ENCODE measurements around the gene PEX26. TPM values are rescaled to one million over a fixed set of nuclear protein-coding genes. Genes with fewer than 3 reads are reported as not detected.

Gene PEX26
- total and polyA plus RNA-seq, 2 of the 13 experiments (the other 11 are each of a cell fraction or from before 2014, with no cell fraction given): 10.6 to 25.1 TPM

DNA sequence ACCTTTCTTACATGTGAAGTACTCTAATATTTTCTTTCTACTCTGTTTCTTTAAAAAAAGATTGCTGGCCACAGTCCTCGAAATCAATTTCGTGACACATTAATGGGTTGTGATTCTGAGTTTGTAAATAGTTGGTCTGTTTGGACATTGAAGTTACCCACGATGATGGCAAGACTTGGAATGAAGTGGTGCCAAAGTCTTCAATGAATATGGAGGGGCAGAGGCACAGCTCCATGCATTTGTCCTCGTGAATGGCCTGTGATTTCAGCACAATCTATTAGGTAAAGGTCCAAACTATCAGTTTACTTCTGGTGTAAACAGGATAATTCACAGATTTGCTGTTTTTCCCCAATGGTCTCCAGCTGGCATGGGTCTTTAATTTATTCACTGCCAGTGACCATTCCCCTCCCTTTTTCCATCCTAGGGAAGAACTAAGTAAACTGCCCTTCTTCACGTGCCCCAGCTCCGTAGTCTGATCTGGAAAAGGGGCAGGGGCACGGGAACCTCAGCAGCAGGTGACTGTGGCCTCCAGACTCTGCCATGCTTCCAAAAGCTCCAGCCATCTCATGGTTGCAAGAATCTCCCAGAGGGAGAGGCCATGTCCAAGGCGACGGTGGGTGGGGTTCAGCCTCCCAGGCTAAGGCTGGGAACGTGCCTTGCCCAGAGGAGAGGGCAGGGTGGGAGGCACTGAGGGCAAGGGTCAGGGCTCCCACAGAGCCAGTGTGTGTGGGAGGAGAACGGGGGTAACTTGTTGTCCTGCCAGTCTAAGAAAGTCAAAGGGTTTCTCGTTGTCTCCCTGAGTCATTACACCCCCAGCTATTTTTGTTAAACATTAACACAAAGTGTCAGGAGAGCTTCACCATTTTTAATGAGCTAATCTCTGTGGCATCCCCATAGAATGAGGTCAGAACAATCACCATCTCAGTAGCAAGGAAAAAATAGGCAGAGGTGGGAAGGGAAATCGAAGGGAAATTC, 16.9 kb upstream of the PEX26 start (continued):
- TF ChIP-seq, protein P1, sequence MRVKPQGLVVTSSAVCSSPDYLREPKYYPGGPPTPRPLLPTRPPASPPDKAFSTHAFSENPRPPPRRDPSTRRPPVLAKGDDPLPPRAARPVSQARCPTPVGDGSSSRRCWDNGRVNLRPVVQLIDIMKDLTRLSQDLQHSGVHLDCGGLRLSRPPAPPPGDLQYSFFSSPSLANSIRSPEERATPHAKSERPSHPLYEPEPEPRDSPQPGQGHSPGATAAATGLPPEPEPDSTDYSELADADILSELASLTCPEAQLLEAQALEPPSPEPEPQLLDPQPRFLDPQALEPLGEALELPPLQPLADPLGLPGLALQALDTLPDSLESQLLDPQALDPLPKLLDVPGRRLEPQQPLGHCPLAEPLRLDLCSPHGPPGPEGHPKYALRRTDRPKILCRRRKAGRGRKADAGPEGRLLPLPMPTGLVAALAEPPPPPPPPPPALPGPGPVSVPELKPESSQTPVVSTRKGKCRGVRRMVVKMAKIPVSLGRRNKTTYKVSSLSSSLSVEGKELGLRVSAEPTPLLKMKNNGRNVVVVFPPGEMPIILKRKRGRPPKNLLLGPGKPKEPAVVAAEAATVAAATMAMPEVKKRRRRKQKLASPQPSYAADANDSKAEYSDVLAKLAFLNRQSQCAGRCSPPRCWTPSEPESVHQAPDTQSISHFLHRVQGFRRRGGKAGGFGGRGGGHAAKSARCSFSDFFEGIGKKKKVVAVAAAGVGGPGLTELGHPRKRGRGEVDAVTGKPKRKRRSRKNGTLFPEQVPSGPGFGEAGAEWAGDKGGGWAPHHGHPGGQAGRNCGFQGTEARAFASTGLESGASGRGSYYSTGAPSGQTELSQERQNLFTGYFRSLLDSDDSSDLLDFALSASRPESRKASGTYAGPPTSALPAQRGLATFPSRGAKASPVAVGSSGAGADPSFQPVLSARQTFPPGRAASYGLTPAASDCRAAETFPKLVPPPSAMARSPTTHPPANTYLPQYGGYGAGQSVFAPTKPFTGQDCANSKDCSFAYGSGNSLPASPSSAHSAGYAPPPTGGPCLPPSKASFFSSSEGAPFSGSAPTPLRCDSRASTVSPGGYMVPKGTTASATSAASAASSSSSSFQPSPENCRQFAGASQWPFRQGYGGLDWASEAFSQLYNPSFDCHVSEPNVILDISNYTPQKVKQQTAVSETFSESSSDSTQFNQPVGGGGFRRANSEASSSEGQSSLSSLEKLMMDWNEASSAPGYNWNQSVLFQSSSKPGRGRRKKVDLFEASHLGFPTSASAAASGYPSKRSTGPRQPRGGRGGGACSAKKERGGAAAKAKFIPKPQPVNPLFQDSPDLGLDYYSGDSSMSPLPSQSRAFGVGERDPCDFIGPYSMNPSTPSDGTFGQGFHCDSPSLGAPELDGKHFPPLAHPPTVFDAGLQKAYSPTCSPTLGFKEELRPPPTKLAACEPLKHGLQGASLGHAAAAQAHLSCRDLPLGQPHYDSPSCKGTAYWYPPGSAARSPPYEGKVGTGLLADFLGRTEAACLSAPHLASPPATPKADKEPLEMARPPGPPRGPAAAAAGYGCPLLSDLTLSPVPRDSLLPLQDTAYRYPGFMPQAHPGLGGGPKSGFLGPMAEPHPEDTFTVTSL (CRISPR knock-in tag; IDR thresholded peaks at IDR 0.05; ENCODE audit: borderline replicate concordance): peak; percentile 60; the same call in 1 of the 2 replicates
- TF ChIP-seq ZBTB7B (CRISPR knock-in tag; IDR thresholded peaks at IDR 0.05) (peak; percentile 41; the same call in 1 of the 2 replicates), ZMYM2 (CRISPR knock-in tag; IDR thresholded peaks at IDR 0.05) (no peak), HDAC2 (CRISPR knock-in tag; IDR thresholded peaks at IDR 0.05) (peak; percentile 53), ZNF644 (CRISPR knock-in tag; IDR thresholded peaks at IDR 0.05; ENCODE audit: low read depth) (peak; percentile 42; the same call in 1 of the 2 replicates), NR2F6 (IDR thresholded peaks at IDR 0.05) (peak; percentile 65), NR2F6 (CRISPR knock-in tag; IDR thresholded peaks at IDR 0.05) (peak; percentile 82)
- TF ChIP-seq, protein P2, sequence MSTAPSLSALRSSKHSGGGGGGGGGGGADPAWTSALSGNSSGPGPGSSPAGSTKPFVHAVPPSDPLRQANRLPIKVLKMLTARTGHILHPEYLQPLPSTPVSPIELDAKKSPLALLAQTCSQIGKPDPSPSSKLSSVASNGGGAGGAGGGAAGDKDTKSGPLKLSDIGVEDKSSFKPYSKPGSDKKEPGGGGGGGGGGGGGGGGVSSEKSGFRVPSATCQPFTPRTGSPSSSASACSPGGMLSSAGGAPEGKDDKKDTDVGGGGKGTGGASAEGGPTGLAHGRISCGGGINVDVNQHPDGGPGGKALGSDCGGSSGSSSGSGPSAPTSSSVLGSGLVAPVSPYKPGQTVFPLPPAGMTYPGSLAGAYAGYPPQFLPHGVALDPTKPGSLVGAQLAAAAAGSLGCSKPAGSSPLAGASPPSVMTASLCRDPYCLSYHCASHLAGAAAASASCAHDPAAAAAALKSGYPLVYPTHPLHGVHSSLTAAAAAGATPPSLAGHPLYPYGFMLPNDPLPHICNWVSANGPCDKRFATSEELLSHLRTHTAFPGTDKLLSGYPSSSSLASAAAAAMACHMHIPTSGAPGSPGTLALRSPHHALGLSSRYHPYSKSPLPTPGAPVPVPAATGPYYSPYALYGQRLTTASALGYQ (CRISPR knock-in tag; IDR thresholded peaks at IDR 0.05): no peak
- TF ChIP-seq, protein P3, sequence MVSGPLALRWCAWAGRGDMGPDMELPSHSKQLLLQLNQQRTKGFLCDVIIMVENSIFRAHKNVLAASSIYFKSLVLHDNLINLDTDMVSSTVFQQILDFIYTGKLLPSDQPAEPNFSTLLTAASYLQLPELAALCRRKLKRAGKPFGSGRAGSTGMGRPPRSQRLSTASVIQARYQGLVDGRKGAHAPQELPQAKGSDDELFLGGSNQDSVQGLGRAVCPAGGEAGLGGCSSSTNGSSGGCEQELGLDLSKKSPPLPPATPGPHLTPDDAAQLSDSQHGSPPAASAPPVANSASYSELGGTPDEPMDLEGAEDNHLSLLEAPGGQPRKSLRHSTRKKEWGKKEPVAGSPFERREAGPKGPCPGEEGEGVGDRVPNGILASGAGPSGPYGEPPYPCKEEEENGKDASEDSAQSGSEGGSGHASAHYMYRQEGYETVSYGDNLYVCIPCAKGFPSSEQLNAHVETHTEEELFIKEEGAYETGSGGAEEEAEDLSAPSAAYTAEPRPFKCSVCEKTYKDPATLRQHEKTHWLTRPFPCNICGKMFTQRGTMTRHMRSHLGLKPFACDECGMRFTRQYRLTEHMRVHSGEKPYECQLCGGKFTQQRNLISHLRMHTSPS (CRISPR knock-in tag; IDR thresholded peaks at IDR 0.05; ENCODE audit: low read depth): peak; percentile 83
- TF ChIP-seq, protein P4, sequence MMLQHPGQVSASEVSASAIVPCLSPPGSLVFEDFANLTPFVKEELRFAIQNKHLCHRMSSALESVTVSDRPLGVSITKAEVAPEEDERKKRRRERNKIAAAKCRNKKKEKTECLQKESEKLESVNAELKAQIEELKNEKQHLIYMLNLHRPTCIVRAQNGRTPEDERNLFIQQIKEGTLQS (CRISPR knock-in tag; IDR thresholded peaks at IDR 0.05): peak; percentile 15; the same call in 1 of the 2 replicates
- TF ChIP-seq, protein P5, sequence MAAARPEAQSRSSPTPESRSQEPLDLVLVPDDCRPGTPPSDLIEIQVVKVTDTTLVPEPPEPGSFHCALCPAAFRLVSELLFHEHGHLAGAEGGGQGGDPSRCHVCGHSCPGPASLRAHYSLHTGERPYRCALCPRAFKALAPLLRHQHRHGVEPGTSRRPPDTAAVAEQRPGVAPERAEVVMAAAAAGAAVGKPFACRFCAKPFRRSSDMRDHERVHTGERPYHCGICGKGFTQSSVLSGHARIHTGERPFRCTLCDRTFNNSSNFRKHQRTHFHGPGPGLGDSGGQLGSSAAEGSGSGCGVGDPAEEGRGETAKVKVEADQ (CRISPR knock-in tag; IDR thresholded peaks at IDR 0.05; ENCODE audit: borderline replicate concordance): no peak
- TF ChIP-seq, protein P6, sequence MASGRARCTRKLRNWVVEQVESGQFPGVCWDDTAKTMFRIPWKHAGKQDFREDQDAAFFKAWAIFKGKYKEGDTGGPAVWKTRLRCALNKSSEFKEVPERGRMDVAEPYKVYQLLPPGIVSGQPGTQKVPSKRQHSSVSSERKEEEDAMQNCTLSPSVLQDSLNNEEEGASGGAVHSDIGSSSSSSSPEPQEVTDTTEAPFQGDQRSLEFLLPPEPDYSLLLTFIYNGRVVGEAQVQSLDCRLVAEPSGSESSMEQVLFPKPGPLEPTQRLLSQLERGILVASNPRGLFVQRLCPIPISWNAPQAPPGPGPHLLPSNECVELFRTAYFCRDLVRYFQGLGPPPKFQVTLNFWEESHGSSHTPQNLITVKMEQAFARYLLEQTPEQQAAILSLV (CRISPR knock-in tag; IDR thresholded peaks at IDR 0.05; ENCODE audit: borderline replicate concordance): no peak
- TF ChIP-seq, protein P7, sequence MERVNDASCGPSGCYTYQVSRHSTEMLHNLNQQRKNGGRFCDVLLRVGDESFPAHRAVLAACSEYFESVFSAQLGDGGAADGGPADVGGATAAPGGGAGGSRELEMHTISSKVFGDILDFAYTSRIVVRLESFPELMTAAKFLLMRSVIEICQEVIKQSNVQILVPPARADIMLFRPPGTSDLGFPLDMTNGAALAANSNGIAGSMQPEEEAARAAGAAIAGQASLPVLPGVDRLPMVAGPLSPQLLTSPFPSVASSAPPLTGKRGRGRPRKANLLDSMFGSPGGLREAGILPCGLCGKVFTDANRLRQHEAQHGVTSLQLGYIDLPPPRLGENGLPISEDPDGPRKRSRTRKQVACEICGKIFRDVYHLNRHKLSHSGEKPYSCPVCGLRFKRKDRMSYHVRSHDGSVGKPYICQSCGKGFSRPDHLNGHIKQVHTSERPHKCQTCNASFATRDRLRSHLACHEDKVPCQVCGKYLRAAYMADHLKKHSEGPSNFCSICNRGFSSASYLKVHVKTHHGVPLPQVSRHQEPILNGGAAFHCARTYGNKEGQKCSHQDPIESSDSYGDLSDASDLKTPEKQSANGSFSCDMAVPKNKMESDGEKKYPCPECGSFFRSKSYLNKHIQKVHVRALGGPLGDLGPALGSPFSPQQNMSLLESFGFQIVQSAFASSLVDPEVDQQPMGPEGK (CRISPR knock-in tag; IDR thresholded peaks at IDR 0.05): 0 out of 2 replicates have a peak, but pooled peaks have one; percentile 32
